NCI-H1092 (cell line): ENCODE results near the gene EBF4.
A peak's percentile ranks its signal among the peaks of the same experiment; 100 is the strongest.

Experiments used
- DNase-seq: peaks from one replicate; lab custom pipeline; 2025; lab: John Stamatoyannopoulos, UW

The EBF4 gene

GRCh38 chr20:2700913-2701620, 8.5 kb downstream of the EBF4 start:
- no peak for DNase-seq

GRCh38 chr20:2701671-2702081, 9.1 kb downstream of the EBF4 start:
- no peak for DNase-seq

GRCh38 chr20:2703716-2704475, 11.3 kb downstream of the EBF4 start:
- DNase-seq, result no peak

GRCh38 chr20:2705931-2706645, 13.5 kb downstream of the EBF4 start:
- DNase-seq, result no peak

- DNase-seq, result no peak
These were observed 14.2 kb downstream of the EBF4 start for GRCh38 chr20:2706688-2707352.

GRCh38 chr20:2707353-2708072, 14.9 kb downstream of the EBF4 start:
- DNase-seq, result no peak

- DNase-seq, result peak; percentile 72
These were observed 15.5 kb downstream of the EBF4 start for GRCh38 chr20:2708073-2708415.

GRCh38 chr20:2708665-2709064, 16.1 kb downstream of the EBF4 start:
- no peak for DNase-seq

GRCh38 chr20:2709205-2709981, 16.8 kb downstream of the EBF4 start:
- no peak for DNase-seq

GRCh38 chr20:2713285-2713684, 20.7 kb downstream of the EBF4 start:
- DNase-seq, result no peak

- DNase-seq, result no peak
These were observed 36.7 kb downstream of the EBF4 start for GRCh38 chr20:2729251-2729713.

GRCh38 chr20:2729791-2730190, 37.2 kb downstream of the EBF4 start:
- no peak for DNase-seq

- DNase-seq, result no peak
These were observed 42.3 kb downstream of the EBF4 start for GRCh38 chr20:2734899-2735298.

GRCh38 chr20:2736441-2736840, 43.9 kb downstream of the EBF4 start:
- no peak for DNase-seq

- DNase-seq, result no peak
These were observed 45.9 kb downstream of the EBF4 start for GRCh38 chr20:2738331-2739041.

GRCh38 chr20:2739042-2739398, 46.4 kb downstream of the EBF4 start:
- DNase-seq, result no peak

GRCh38 chr20:2740702-2741101, 48.1 kb downstream of the EBF4 start:
- no peak for DNase-seq

- DNase-seq, result no peak
These were observed 48.9 kb downstream of the EBF4 start for GRCh38 chr20:2741463-2741862.

- DNase-seq, result no peak
These were observed 49.3 kb downstream of the EBF4 start for GRCh38 chr20:2741881-2742280.

- no peak for DNase-seq
These were observed 49.9 kb downstream of the EBF4 start for GRCh38 chr20:2742431-2742830.
